Thymus (tissue), 11 donors: ENCODE results near the gene NDUFB11. TPM values are rescaled to one million over a fixed set of nuclear protein-coding genes. Genes with fewer than 3 reads are reported as not detected.
A peak's percentile ranks its signal among the peaks of the same experiment; 100 is the strongest.

Experiments
- DNase-seq, 9 donors: peaks; one replicate each; pipeline ENCODE4 v3.0.0-alpha.2; 2013; ENCODE audit warnings: low spot score in 9 of 9, low read depth in 6 of 9, missing footprints in 1 of 9
- H3K27ac ChIP-seq, 2 donors: one replicate each; pipeline ENCODE4 v1.5.1; 2013; ENCODE audit warnings: control low read depth in 1 of 2, low read depth in 1 of 2, low read length in 1 of 2, mild to moderate bottlenecking in 1 of 2, moderate library complexity in 1 of 2
- H3K27me3 ChIP-seq, 2 donors: one replicate each; pipeline ENCODE4 v1.5.1; 2013; ENCODE audit warnings: low read length in 1 of 2; ENCODE audit not compliant: control insufficient read depth in 2 of 2, insufficient read depth in 1 of 2
- H3K36me3 ChIP-seq, 2 donors: one replicate each; pipeline ENCODE4 v1.5.1; 2013; ENCODE audit warnings: low read length in 1 of 2, mild to moderate bottlenecking in 1 of 2, moderate library complexity in 1 of 2; ENCODE audit not compliant: control insufficient read depth in 2 of 2, insufficient read depth in 2 of 2
- H3K4me1 ChIP-seq, 2 donors: one replicate each; pipeline ENCODE4 v1.5.1; 2013; ENCODE audit warnings: low read length in 2 of 2; ENCODE audit not compliant: control insufficient read depth in 2 of 2, insufficient read depth in 2 of 2
- H3K4me3 ChIP-seq, 2 donors: one replicate each; pipeline ENCODE4 v1.5.1; 2013; ENCODE audit warnings: low read length in 2 of 2, control low read depth in 1 of 2, mild to moderate bottlenecking in 1 of 2
- H3K9me3 ChIP-seq, 2 donors: one replicate each; pipeline ENCODE4 v1.5.1; 2013; ENCODE audit warnings: low read length in 1 of 2, mild to moderate bottlenecking in 1 of 2; ENCODE audit not compliant: control insufficient read depth in 2 of 2, insufficient read depth in 1 of 2
- WGBS: extraction: QIAGEN DNeasy Blood & Tissue Kit; methylation state at CpG from one replicate; pipeline ENCODE4 v1.1.7; 2013; 5-methylcytosine and 5-hydroxymethylcytosine counted together
- polyA plus RNA-seq: library from polyadenylated mRNA; stranded (reverse); fragments of 200-250 nt; gene quantifications from one replicate; pipeline ENCODE4 v1.2.3, GENCODE V29; 2013
- total RNA-seq: library from RNA; stranded (reverse); fragments of 120-200 nt; gene quantifications from one replicate; pipeline ENCODE4 v1.2.4, GENCODE V29; 2013
- donor health status: healthy.

NDUFB11 gene
- total and polyA plus RNA-seq, 2 donors: 59.2 to 109 TPM

DNA sequence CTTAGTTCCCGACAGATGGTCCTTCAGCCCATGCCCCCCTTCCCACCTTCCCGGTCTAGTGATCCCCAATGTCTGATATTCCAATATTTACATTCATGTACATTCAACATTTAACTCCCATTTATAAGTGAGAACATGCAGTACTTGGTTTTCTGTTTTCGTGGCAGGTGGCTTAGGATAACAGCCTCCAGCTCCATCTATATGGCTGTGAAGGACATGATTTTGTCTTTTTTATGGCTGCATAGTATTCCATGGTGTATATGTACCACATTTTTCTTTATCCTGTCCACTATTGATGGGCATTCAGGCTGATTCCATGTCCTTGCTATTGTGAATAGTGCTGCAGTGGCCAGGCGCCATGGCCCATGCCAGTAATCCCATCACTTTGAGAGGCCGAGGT lies 14.3 kb upstream of the NDUFB11 start:
- peaks cover 0 to 6% of the 10 kb centered on the region in 2 donors for H3K9me3 ChIP-seq
- peaks cover 14 to 29% of the 10 kb centered on the region in 2 donors for H3K36me3 ChIP-seq
- over 99% methylated on average over 5 of the region's 5 CpGs for WGBS
- no peak for DNase-seq
- H3K4me3 ChIP-seq: no peak overlapping the region
- H3K27ac ChIP-seq: no peak overlapping the region
- no peaks in the 10 kb centered on the region for H3K27me3 ChIP-seq
- H3K4me1 ChIP-seq: no peaks in the 10 kb centered on the region

DNA sequence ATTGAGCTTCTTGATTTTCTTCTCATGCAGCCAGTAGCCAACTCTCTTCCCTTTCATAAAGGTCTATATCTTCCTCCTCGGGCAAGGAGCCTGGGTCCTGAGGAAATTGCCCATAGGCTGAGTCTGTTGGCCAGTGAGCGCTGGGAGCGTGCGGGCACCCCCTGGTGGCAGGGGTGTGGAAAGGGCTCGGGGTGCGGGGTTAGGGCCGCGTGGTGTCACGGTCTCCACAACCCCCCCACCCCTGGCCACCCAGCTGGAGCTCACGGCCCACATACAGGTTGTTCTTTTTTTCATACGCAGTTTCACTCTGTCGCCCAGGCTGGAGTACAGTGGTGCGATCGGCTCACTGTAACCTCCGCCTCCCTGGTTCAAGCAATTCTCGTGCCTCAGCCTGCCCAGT lies 13.6 kb upstream of the NDUFB11 start:
- Histone ChIP-seq H3K9me3 (peaks cover 0 to 6% of the 10 kb centered on the region in 2 donors), H3K4me3 (no peak overlapping the region), H3K4me1 (no peaks in the 10 kb centered on the region), H3K27me3 (no peaks in the 10 kb centered on the region), H3K27ac (no peak overlapping the region), H3K36me3 (peaks cover 14 to 29% of the 10 kb centered on the region in 2 donors)
- WGBS: over 99% methylated on average over 16 of the region's 16 CpGs
- DNase-seq: no peak

GRCh38 chrX:47156611-47157520 lies 12.4 kb upstream of the NDUFB11 start:
- Histone ChIP-seq H3K4me1 (no peaks in the 10 kb centered on the region), H3K9me3 (peaks cover 0 to 6% of the 10 kb centered on the region in 2 donors), H3K4me3 (no peak overlapping the region), H3K36me3 (peaks cover 14 to 29% of the 10 kb centered on the region in 2 donors), H3K27ac (no peak overlapping the region), H3K27me3 (no peaks in the 10 kb centered on the region)
- no peak for DNase-seq
- WGBS: 95% methylated on average over 26 of the region's 26 CpGs

- Histone ChIP-seq H3K36me3 (peaks cover 12 to 20% of the 10 kb centered on the region in 2 donors), H3K9me3 (peaks cover 0 to 3% of the 10 kb centered on the region in 2 donors), H3K27me3 (no peaks in the 10 kb centered on the region), H3K4me3 (no peak overlapping the region), H3K27ac (no peak overlapping the region), H3K4me1 (peaks cover 0 to 7% of the 10 kb centered on the region in 2 donors)
- no peak for DNase-seq
Observed at GRCh38 chrX:47151435-47151834, 6.9 kb upstream of the NDUFB11 start.

- peaks cover 0 to 11% of the 10 kb centered on the region in 2 donors for H3K4me1 ChIP-seq
- no peak overlapping the region for H3K27ac ChIP-seq
- peaks cover 0 to 3% of the 10 kb centered on the region in 2 donors for H3K9me3 ChIP-seq
- H3K27me3 ChIP-seq: no peaks in the 10 kb centered on the region
- 94% methylated on average over 2 of the region's 2 CpGs for WGBS
- DNase-seq: no peak
- peaks cover 5 to 14% of the 10 kb centered on the region in 2 donors for H3K36me3 ChIP-seq
- no peak overlapping the region for H3K4me3 ChIP-seq
Observed at GRCh38 chrX:47148946-47149345, 4.4 kb upstream of the NDUFB11 start.

- H3K27ac ChIP-seq: no peak overlapping the region
- H3K4me1 ChIP-seq: peaks cover 2 to 18% of the 10 kb centered on the region in 2 donors
- H3K36me3 ChIP-seq: peaks cover 6 to 14% of the 10 kb centered on the region in 2 donors
- 98% methylated on average over 12 of the region's 12 CpGs for WGBS
- H3K9me3 ChIP-seq: peaks cover 0 to 3% of the 10 kb centered on the region in 2 donors
- H3K27me3 ChIP-seq: no peaks in the 10 kb centered on the region
- no peak overlapping the region for H3K4me3 ChIP-seq
- no peak for DNase-seq
Observed at GRCh38 chrX:47146936-47147859, 2.7 kb upstream of the NDUFB11 start.

DNA sequence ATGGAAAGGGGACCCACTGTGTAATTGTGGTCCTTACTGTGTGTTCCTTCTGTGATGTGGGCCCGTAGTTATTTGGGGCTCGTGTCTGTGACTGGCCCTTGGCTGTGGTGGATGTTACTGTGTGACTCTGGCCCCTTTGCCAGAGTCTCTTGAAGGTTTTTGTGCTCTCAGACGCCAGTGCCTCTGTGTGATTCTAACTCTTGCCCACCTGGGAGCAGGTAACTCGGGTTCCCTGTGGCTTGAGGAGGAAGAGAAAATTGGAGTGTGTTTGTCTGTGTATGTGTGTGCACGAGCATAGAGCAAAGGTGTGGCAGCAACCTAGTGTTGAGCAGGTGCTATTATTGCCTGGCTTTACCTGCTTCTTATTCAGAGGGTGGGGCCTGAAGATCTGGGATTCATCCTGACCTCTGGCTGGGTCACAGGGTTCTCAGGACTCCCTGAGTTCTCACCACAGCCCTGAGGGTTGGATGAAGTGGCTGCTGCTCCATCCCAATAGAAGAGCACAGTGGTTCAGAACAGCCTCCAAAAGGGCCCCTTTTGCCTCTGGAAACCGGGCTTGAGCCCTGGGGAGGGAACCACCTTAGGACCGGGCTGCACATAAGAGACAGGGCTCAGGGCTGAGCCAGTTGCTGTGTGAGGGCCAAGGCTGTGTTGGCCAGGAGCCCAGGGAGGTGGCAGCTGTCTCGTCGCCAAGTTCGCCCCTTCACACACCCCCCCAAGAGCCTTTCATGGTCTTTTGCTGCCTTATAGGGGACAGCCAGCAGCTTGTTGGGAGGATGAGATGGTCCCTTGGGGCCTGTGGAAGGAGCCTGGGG lies 1.8 kb upstream of the NDUFB11 start:
- Histone ChIP-seq H3K4me1 (peaks cover 2 to 18% of the 10 kb centered on the region in 2 donors), H3K27me3 (no peaks in the 10 kb centered on the region), H3K4me3 (peak overlapping the region; percentile 77 to 79), H3K9me3 (peaks cover 0 to 3% of the 10 kb centered on the region in 2 donors), H3K27ac (peak overlapping the region in 1 of 2 donors; percentile 19), H3K36me3 (peaks cover 9 to 14% of the 10 kb centered on the region in 2 donors)
- 23% methylated on average over 10 of the region's 10 CpGs for WGBS
- DNase-seq: no peak

- Histone ChIP-seq H3K9me3 (peaks cover 0 to 3% of the 10 kb centered on the region in 2 donors), H3K27me3 (no peaks in the 10 kb centered on the region), H3K36me3 (peaks cover 13 to 19% of the 10 kb centered on the region in 2 donors), H3K4me1 (peaks cover 2 to 18% of the 10 kb centered on the region in 2 donors), H3K27ac (peak overlapping the region; percentile 95 to 98), H3K4me3 (peak overlapping the region; percentile 77 to 79)
- WGBS: under 1% methylated on average over 39 of the region's 39 CpGs
- no peak for DNase-seq
Observed at GRCh38 chrX:47145395-47146120, 1.1 kb upstream of the NDUFB11 start.
